HepG2 (cell line): ENCODE measurements around the gene BRD1. TPM values are rescaled to one million over a fixed set of nuclear protein-coding genes. Genes with fewer than 3 reads are reported as not detected.
"Not testable (repeated sequence)": the region's sequence is repeated elsewhere in the genome, so short reads cannot be mapped to it uniquely, and the experiment has no call there.

Experiments
- ATAC-seq: fragments of 200-7000 bp; cut with Tn5 transposase; 3 replicates; pipeline ENCODE4 v1.9.1; 2020; ENCODE audit warnings: mild to moderate bottlenecking, moderate library complexity
- BruUV-seq: library from RNA; stranded (reverse); fragments of 400-500 nt; replicated peaks from 2 replicates; lab custom pipeline; 2021; lab: Mats Ljungman, UMichigan
- CTCF ChIA-PET: fragments of 300-600 bp; formaldehyde crosslinking; extraction: SDS; loops from one replicate; lab custom pipeline; 2021; ENCODE audit warnings: low total read pairs, inconsistent platforms, low intra/inter-chr PET ratio; lab: Yijun Ruan, JAX
- POLR2A ChIA-PET: fragments of 350-600 bp; sonication (Branson Sonifier 250); formaldehyde crosslinking; loops from one replicate; lab custom pipeline; 2020; ENCODE audit warnings: antibody characterized with exemption, inconsistent platforms; lab: Yijun Ruan, JAX
- DNase-seq: peaks from one replicate; pipeline ENCODE4 v3.0.0-alpha.2; 2015; ENCODE audit warnings: low spot score
- FAIRE-seq: peaks from 3 replicates; lab custom pipeline; 2011; peaks lifted over from hg19 to GRCh38; lab: Jason Lieb, UNC
- H2AFZ ChIP-seq: one replicate; pipeline ENCODE4 v1.6.1; 2011; ENCODE audit warnings: low read length, inconsistent platforms
- H3K27ac ChIP-seq: fragments of 300-600 bp; 3 replicates; pipeline ENCODE4 v1.8.0; 2011; ENCODE audit warnings: mixed run types, mild to moderate bottlenecking, mixed read lengths, low read length, inconsistent platforms; ENCODE audit not compliant: insufficient read depth; ENCODE audit errors: extremely low read length
- H3K27me3 ChIP-seq, 2 experiments: fragments of 200-600 bp in 1 of 2; 2 replicates in 1 of 2; 3 replicates in 1 of 2; pipeline versions ENCODE4 v1.6.0 to v1.8.0; 2011; ENCODE audit warnings: low read length in 2 of 2, mild to moderate bottlenecking in 2 of 2, moderate library complexity in 2 of 2, inconsistent platforms in 1 of 2; ENCODE audit not compliant: insufficient read depth in 2 of 2, control insufficient read depth in 1 of 2
- H3K36me3 ChIP-seq, 2 experiments: fragments of 200-600 bp in 1 of 2; replicated peaks in 1 of 2; 2 replicates in 1 of 2; 3 replicates in 1 of 2; pipeline versions ENCODE4 v1.5.1 to v1.8.0; 2011; ENCODE audit warnings: low read length in 2 of 2, inconsistent platforms in 1 of 2; ENCODE audit not compliant: insufficient read depth in 2 of 2, control insufficient read depth in 1 of 2
- H3K4me1 ChIP-seq: 2 replicates; pipeline ENCODE4 v1.5.1; 2012; ENCODE audit warnings: low read length, inconsistent platforms; ENCODE audit not compliant: insufficient read depth
- H3K4me2 ChIP-seq: 2 replicates; pipeline ENCODE4 v1.6.0; 2011; ENCODE audit warnings: low read depth, low read length, inconsistent platforms
- H3K4me3 ChIP-seq, 3 experiments: fragments of 200-600 bp in 1 of 3; sonication (generic), shearing (Covaris generic) in 1 of 3; replicated peaks in 1 of 3; 2 replicates each; pipeline ENCODE4 v1.5.1; 2011 to 2016; ENCODE audit warnings: low read length in 3 of 3, inconsistent platforms in 2 of 3, low read depth in 2 of 3, mild to moderate bottlenecking in 2 of 3, control low read depth in 1 of 3, mixed read lengths in 1 of 3; ENCODE audit not compliant: insufficient read depth in 1 of 3
- H3K79me2 ChIP-seq: one replicate; pipeline ENCODE4 v1.6.1; 2011; ENCODE audit warnings: low read length, inconsistent platforms; ENCODE audit not compliant: insufficient read depth
- H3K9ac ChIP-seq: 2 replicates; pipeline ENCODE4 v1.6.0; 2011; ENCODE audit warnings: mild to moderate bottlenecking, low read depth, low read length, inconsistent platforms; ENCODE audit not compliant: insufficient read depth
- H3K9me3 ChIP-seq: 2 replicates; pipeline ENCODE4 v1.5.1; 2012; ENCODE audit warnings: mild to moderate bottlenecking, low read length
- H4K20me1 ChIP-seq: 2 replicates; pipeline ENCODE4 v1.6.0; 2011; ENCODE audit warnings: inconsistent platforms, mild to moderate bottlenecking, low read length, moderate library complexity; ENCODE audit not compliant: insufficient read depth
- CREB3 ChIP-seq: sonication (generic); formaldehyde crosslinking; IDR thresholded peaks from 2 replicates; pipeline ENCODE4 v1.5.0; 2020; ENCODE audit warnings: missing genetic modification reagents
- HDAC1 ChIP-seq: sonication (generic); formaldehyde crosslinking; IDR thresholded peaks from 2 replicates; pipeline ENCODE4 v1.5.1; 2020; ENCODE audit warnings: mild to moderate bottlenecking, missing genetic modification reagents
- HNRNPLL ChIP-seq: fragments of 200-400 bp; formaldehyde crosslinking; IDR thresholded peaks from 2 replicates; pipeline ENCODE4 v1.6.1; 2017; ENCODE audit warnings: mild to moderate bottlenecking, low read depth, low read length; ENCODE audit not compliant: poor library complexity, severe bottlenecking
- IRF9 ChIP-seq: sonication (generic); formaldehyde crosslinking; IDR thresholded peaks from 2 replicates; pipeline ENCODE4 v1.8.0; 2022; ENCODE audit warnings: missing genetic modification reagents, mild to moderate bottlenecking, borderline replicate concordance
- KAT7 ChIP-seq: IDR thresholded peaks from 2 replicates; pipeline ENCODE4 v1.6.1; 2018; ENCODE audit warnings: borderline replicate concordance, missing compliant biosample characterization
- LCORL ChIP-seq, 2 experiments: fragments of 450-650 bp in 1 of 2; sonication (generic) in 1 of 2; formaldehyde crosslinking in 1 of 2; IDR thresholded peaks; 2 replicates each; pipeline versions ENCODE4 v1.5.0 to v1.6.1; 2017 to 2020; ENCODE audit warnings: antibody characterized with exemption in 1 of 2, missing genetic modification reagents in 1 of 2
- NCOA2 ChIP-seq: sonication (generic); formaldehyde crosslinking; IDR thresholded peaks from 2 replicates; pipeline ENCODE4 v1.8.0; 2022; ENCODE audit warnings: inconsistent platforms
- NCOR1 ChIP-seq: fragments of 200-600 bp; sonication (generic); IDR thresholded peaks from 2 replicates; pipeline ENCODE4 v1.7.0; 2017; ENCODE audit warnings: antibody characterized with exemption, low read length, borderline replicate concordance
- RBFOX2 ChIP-seq: fragments of 200-400 bp; formaldehyde crosslinking; IDR thresholded peaks from 2 replicates; pipeline ENCODE4 v1.6.1; 2017; ENCODE audit warnings: low read depth, mild to moderate bottlenecking, low read length
- SALL1 ChIP-seq: sonication (generic); formaldehyde crosslinking; IDR thresholded peaks from 2 replicates; pipeline ENCODE4 v1.8.0; 2022; ENCODE audit warnings: mild to moderate bottlenecking, missing genetic modification reagents
- TGIF2 ChIP-seq: IDR thresholded peaks from 2 replicates; pipeline ENCODE4 v1.6.1; 2016; ENCODE audit warnings: control low read depth, missing compliant biosample characterization
- ZKSCAN8 ChIP-seq: IDR thresholded peaks from 2 replicates; pipeline ENCODE4 v1.6.1; 2016; ENCODE audit warnings: borderline replicate concordance, missing genetic modification reagents, missing compliant biosample characterization
- ZMYM3 ChIP-seq: sonication (generic); formaldehyde crosslinking; IDR thresholded peaks from 2 replicates; pipeline ENCODE4 v1.5.1; 2020; ENCODE audit warnings: mild to moderate bottlenecking, missing genetic modification reagents
- ZNF354B ChIP-seq: sonication (generic); formaldehyde crosslinking; IDR thresholded peaks from 2 replicates; pipeline ENCODE4 v1.8.0; 2022; ENCODE audit warnings: mild to moderate bottlenecking, missing genetic modification reagents
- ZNF432 ChIP-seq: sonication (generic); formaldehyde crosslinking; IDR thresholded peaks from 2 replicates; pipeline ENCODE4 v1.5.0; 2020; ENCODE audit warnings: missing genetic modification reagents, mild to moderate bottlenecking, borderline replicate concordance
- WGBS: methylation state at CpG from one replicate; pipeline ENCODE4 v1.1.6; 2017; ENCODE audit warnings: low lambda C conversion rate; 5-methylcytosine and 5-hydroxymethylcytosine counted together
- in situ Hi-C: cut with HindIII; loops from 2 replicates; pipeline ENCODE4 v1.10.0; 2017; ENCODE audit warnings: low pct_unique_long_range_greater_than_20kb; ENCODE audit not compliant: extremely low pct_ligation_motif_present
- intact Hi-C: fragments of 100-400 bp; cut with micrococcal nuclease; formaldehyde crosslinking; loops from one replicate; pipeline ENCODE4 v1.10.0; 2022; ENCODE audit not compliant: unreplicated experiment
- polyA plus RNA-seq, 8 experiments: library from polyadenylated mRNA; depleted of rRNA in 3 of 8; stranded (reverse) in 7 of 8; unstranded in 1 of 8; fragments of >200 nt; fragmentation: Illumina TruSeq in 4 of 8; extraction: Trizol in 4 of 8; gene quantifications; 2 replicates each; pipeline versions ENCODE4 v1.2.1 to v1.2.3, GENCODE V29; 2011 to 2016; ENCODE audit warnings: low read depth in 4 of 8, missing spikeins in 1 of 8, mixed read lengths in 1 of 8; ENCODE audit not compliant: insufficient read depth in 1 of 8
- total RNA-seq, 5 experiments: library from RNA; depleted of rRNA; stranded (reverse); fragments of >200 nt; fragmentation: Illumina TruSeq; extraction: Trizol; gene quantifications; 2 replicates each; pipeline ENCODE4 v1.2.3, GENCODE V29; 2016; ENCODE audit warnings: low read depth in 1 of 5

Gene BRD1
- total and polyA plus RNA-seq, 2 of the 13 experiments (the other 11 are each of a cell fraction or from before 2014, with no cell fraction given), result 5.1 to 12.0 TPM

- TF ChIP-seq RBFOX2 (peak; percentile 95), HNRNPLL (peak; percentile 92), LCORL (IDR thresholded peaks at IDR 0.05) (no peak), LCORL (CRISPR knock-in tag; IDR thresholded peaks at IDR 0.05) (peak; percentile 84), IRF9 (CRISPR knock-in tag) (peak; percentile 72; the same call in 1 of the 2 replicates), TGIF2 (no peak), ZNF432 (CRISPR knock-in tag) (0 out of 2 replicates have a peak, but pooled peaks have one; percentile 68), SALL1 (CRISPR knock-in tag) (peak; percentile 59), HDAC1 (CRISPR knock-in tag) (peak; percentile 92), ZNF354B (CRISPR knock-in tag) (no peak)
These were observed 25.5 kb upstream of the BRD1 start, which contains the start of gene ZBED4 (continued) for GRCh38 chr22:49852898-49853894.

- Histone ChIP-seq H3K4me1 (peaks cover 69% of the 10 kb centered on the region), H3K9ac (peak overlapping the region; percentile 98), H3K4me2 (peak overlapping the region; percentile 72), H3K27me3 (peaks cover 11 to 26% of the 10 kb centered on the region in 2 experiments), H3K79me2 (peaks cover 31% of the 10 kb centered on the region), H3K27ac (peak overlapping the region; percentile 99), H4K20me1 (peaks cover 28% of the 10 kb centered on the region), H3K4me3 (peak overlapping the region; percentile 86 to 97 (median 87))
- in situ Hi-C loops, H2AFZ ChIP-seq, DNase-seq, ATAC-seq, H3K9me3 ChIP-seq, intact Hi-C loops, FAIRE-seq, H3K36me3 ChIP-seq, CTCF ChIA-PET, BruUV-seq: not testable (repeated sequence)
- WGBS, result 4% methylated on average over 13 of the region's 13 CpGs
- 0 out of 2 replicates have a peak, but pooled peaks have one; percentile 8 for TF ChIP-seq ZKSCAN8 (CRISPR knock-in tag)
- 0 out of 2 replicates have a peak, but pooled peaks have one; percentile 63 for TF ChIP-seq ZMYM3 (CRISPR knock-in tag)
- TF ChIP-seq NCOA2, result 0 out of 2 replicates have a peak, but pooled peaks have one; percentile 7
- TF ChIP-seq CREB3 (CRISPR knock-in tag), result 0 out of 2 replicates have a peak, but pooled peaks have one; percentile 1
- 0 out of 2 replicates have a peak, but pooled peaks have one; percentile 1 for TF ChIP-seq KAT7 (CRISPR knock-in tag)
- TF ChIP-seq NCOR1, result peak; percentile 52; the same call in 1 of the 2 replicates
- POLR2A ChIA-PET, result interaction anchor here (1.0 to 1.6 kb wide), 4 partner anchors 16 to 289 kb away, joined by 3 to 6 read pairs (median 4); no protein-coding TSS in a partner anchor
These were observed 24.9 kb upstream of the BRD1 start for GRCh38 chr22:49852568-49852897.
